ENCODE measurements around the gene P3H3.

P3H3 gene

DNA sequence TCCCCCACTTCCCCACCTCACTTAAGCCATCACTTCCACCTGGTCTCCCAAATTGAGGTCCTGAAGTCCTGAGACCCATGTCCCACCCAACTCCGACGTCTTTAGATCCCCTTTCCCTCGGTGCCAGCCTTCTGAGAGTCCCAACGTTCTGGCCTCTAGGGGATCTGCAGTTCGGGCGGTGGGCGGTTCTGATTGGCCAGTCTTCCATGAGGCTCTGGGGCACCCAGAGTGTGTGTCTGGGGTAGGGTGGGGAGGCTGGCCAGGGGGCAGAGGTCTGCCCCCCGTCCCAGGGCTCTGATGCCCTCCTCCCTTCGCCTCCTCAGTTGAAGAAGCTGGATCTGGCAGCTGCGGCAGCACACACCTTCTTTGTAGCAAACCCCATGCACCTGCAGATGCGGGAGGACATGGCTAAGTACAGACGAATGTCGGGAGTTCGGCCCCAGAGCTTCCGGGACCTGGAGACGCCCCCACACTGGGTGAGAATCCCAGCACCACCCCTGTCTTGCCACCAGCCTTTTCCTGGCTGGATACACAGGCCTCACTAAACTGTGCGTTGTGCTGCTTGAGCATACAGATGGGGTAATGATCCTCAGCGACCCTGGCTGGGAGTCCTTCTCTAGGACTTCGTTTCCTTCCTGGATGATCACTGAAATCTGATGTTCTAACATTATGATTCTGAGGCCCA lies 1.5 kb downstream of the P3H3 start:
- peak overlapping the region; percentile 92 for H3K4me3 ChIP-seq (ENCODE audit: low read depth, low read length)
- TF ChIP-seq, protein P1, sequence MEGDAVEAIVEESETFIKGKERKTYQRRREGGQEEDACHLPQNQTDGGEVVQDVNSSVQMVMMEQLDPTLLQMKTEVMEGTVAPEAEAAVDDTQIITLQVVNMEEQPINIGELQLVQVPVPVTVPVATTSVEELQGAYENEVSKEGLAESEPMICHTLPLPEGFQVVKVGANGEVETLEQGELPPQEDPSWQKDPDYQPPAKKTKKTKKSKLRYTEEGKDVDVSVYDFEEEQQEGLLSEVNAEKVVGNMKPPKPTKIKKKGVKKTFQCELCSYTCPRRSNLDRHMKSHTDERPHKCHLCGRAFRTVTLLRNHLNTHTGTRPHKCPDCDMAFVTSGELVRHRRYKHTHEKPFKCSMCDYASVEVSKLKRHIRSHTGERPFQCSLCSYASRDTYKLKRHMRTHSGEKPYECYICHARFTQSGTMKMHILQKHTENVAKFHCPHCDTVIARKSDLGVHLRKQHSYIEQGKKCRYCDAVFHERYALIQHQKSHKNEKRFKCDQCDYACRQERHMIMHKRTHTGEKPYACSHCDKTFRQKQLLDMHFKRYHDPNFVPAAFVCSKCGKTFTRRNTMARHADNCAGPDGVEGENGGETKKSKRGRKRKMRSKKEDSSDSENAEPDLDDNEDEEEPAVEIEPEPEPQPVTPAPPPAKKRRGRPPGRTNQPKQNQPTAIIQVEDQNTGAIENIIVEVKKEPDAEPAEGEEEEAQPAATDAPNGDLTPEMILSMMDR (IDR thresholded peaks at IDR 0.05; ENCODE audit: low read depth, low read length, missing control alignments), result peak; percentile 42
- no peak for DNase-seq (ENCODE audit: low read depth)
- in situ Hi-C loops (cut with HindIII; ENCODE audit: low sequenced_read_pairs), result no loop called here

DNA sequence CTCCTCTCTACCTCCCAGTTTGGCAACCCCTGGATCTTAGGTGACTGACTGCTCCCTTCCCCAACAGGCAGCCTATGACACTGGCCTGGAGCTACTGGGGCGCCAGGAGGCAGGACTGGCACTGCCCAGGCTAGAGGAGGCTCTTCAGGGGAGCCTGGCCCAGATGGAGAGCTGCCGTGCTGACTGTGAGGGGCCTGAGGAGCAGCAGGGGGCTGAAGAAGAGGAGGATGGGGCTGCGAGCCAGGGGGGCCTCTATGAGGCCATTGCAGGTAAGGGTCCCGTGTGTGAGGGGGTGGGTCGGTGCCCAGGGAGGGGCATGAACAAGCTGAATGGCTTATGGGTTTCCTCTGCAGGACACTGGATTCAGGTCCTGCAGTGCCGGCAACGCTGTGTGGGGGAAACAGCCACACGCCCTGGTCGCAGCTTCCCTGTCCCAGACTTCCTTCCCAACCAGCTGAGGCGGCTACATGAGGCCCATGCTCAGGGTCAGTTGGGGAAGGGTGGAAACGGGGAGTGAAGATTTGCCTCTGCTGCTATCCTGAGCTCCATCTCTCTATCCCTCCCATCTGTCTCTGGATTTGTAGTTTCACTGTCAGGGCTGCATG lies 2.2 kb downstream of the P3H3 start:
- in situ Hi-C loops (cut with HindIII; ENCODE audit: low sequenced_read_pairs), result no loop called here
- peak overlapping the region; percentile 92 for H3K4me3 ChIP-seq (ENCODE audit: low read depth, low read length)
- DNase-seq (ENCODE audit: low read depth), result no peak
- TF ChIP-seq, protein P1 (IDR thresholded peaks at IDR 0.05; ENCODE audit: low read depth, low read length, missing control alignments), result no peak

DNA sequence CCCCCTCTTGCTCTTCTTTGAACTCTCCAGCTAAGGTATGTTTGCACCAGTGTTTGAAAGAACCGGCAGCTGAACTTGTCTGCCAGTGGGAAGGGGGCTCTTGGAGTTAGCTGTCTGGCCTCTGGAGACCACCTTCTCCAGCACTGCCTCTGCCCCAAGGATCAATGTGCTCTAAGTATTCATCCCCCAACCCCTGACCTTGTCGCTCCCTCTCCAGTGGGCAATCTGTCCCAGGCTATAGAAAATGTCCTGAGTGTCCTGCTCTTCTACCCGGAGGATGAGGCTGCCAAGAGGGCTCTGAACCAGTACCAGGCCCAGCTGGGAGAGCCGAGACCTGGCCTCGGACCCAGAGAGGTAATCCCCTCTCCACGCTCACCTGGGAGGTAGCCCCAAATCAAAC lies 2.8 kb downstream of the P3H3 start:
- H3K4me3 ChIP-seq (ENCODE audit: low read depth, low read length), result no peak overlapping the region
- in situ Hi-C loops (cut with HindIII; ENCODE audit: low sequenced_read_pairs), result no loop called here
- TF ChIP-seq, protein P1 (IDR thresholded peaks at IDR 0.05; ENCODE audit: low read depth, low read length, missing control alignments), result no peak
- no peak for DNase-seq (ENCODE audit: low read depth)

DNA sequence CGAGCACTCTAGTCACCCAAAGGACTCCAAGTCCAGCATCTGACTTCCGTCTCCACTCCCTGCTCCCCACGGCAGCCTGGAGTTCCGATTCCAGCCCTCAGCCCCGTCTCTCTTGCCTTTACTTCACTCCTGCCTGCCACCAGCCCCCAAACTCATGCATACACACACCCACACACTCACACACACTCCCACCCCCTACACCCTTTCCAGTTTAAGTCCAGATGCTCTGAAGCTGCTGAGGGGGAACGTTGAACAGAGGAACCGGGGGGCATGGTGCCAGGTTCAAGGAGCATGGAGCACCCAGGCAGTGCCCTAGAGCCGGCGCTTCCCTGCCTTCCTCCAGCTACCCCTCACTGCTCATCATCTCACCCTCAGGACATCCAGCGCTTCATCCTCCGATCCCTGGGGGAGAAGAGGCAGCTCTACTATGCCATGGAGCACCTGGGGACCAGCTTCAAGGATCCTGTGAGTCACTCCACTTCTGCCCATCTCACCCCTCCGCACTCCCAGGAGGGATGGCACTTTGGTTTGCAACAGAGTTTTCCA lies 3.3 kb downstream of the P3H3 start:
- TF ChIP-seq, protein P1 (IDR thresholded peaks at IDR 0.05; ENCODE audit: low read depth, low read length, missing control alignments), result no peak
- no peak for DNase-seq (ENCODE audit: low read depth)
- H3K4me3 ChIP-seq (ENCODE audit: low read depth, low read length), result no peak overlapping the region
- in situ Hi-C loops (cut with HindIII; ENCODE audit: low sequenced_read_pairs), result no loop called here

DNA sequence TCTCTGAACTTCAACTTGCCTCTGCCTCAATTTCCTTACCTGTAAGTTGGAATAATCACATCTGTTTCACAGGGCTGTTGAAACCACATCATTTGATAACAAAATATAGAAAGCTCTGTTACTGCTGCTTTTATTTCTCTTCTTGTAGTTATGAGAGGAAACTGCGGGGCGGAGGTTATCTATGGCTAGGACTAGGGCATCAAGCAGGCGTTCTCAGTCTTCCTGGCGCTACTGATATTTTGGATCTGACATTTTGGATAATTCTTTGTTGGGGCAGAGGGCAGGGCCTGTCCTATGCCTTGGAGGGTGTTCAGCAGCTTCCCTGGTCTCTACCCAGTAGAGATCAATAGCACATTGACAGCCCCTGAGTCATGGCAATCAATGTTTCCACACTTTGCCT lies 3.9 kb downstream of the P3H3 start:
- DNase-seq (ENCODE audit: low read depth), result no peak
- TF ChIP-seq, protein P1 (IDR thresholded peaks at IDR 0.05; ENCODE audit: low read depth, low read length, missing control alignments), result no peak
- no peak overlapping the region for H3K4me3 ChIP-seq (ENCODE audit: low read depth, low read length)
- in situ Hi-C loops (cut with HindIII; ENCODE audit: low sequenced_read_pairs), result no loop called here

DNA sequence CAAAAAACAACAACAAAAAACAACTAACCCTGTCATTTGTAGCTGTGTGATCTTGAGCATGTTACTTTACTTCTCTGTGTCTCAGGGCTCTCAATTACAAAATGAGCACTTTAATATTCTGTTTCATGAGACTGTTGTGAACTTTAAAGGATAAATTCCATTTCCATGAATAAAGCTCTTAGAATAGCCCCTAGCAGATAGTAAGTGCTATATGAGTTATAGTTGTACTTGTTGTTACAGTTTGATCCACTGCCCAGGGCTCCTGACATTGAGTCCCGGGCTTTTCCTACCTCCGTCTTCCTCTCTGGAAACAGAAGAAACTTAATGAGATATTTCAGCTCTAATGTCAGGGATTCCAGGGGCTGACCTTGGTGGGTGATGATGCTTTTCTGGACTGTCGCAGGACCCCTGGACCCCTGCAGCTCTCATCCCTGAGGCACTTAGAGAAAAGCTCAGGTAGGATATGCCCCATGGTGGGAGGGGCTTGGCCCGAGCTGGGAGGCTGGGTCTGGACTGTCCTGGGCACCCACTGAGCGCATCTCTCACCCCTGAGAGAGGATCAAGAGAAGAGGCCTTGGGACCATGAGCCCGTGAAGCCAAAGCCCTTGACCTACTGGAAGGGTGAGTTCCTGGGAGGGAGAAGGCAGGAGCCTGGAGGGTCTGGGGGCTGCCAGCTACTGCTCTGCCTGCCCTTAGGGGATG lies 5.1 kb downstream of the P3H3 start:
- no peak for DNase-seq (ENCODE audit: low read depth)
- in situ Hi-C loops (cut with HindIII; ENCODE audit: low sequenced_read_pairs), result no loop called here
- TF ChIP-seq, protein P1 (IDR thresholded peaks at IDR 0.05; ENCODE audit: low read depth, low read length, missing control alignments), result no peak
- no peak overlapping the region for H3K4me3 ChIP-seq (ENCODE audit: low read depth, low read length)

All from astrocyte of the cerebellum (primary cell).